GM12872 (cell line): ENCODE results near the gene CTSC.

Experiments used
- CTCF ChIP-seq: IDR thresholded peaks from 3 replicates; pipeline ENCODE4 v1.5.1; 2011; ENCODE audit warnings: low read depth, mild to moderate bottlenecking, low read length, moderate library complexity; ENCODE audit not compliant: insufficient read depth

CTSC gene

GRCh38 chr11:88377144-88377543 is 39.6 kb upstream of the CTSC start:
- TF ChIP-seq CTCF, result no peak

DNA sequence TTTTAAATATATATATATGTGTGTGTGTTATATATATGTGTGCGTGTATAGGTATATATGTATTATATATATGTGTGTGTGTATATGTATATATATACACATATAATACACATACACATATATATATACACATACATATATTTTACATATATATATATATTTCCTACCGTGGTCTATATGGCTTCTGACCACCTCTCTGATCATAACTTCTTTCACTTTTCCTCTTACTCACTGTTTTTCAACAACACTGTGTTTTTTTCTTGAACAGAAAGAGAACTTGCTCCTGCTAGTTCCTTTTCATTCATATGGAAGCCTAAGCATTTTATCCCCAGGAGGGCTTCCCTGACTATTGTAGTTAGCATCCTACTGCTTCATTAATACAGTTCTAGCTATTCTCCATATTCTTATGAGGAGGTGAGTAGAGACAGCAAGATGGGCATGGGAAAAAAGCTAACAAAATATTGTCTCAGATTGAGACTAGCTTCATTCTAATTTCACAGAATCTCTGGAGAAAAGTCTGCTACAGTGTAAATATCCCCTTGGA is 38.5 kb upstream of the CTSC start:
- no peak for TF ChIP-seq CTCF

DNA sequence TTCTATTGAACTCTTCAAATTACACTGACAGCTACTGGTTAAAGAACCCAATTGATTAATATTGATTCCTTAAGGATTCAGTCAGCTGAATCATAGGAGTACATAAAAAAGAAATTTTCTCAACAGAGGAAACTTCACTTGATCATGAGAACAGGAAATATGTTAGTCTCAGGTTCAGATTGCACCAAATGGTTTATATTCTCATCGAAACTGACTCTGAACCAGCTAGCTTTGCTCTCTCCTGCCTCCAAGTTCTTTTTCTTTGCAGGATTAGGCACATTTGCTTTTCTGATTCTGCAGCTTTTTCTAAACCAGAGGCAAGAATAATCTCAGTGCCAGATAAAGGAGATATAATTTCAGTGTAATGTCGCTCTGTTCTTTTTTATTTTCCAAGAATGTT is 33.2 kb upstream of the CTSC start:
- no peak for TF ChIP-seq CTCF

DNA sequence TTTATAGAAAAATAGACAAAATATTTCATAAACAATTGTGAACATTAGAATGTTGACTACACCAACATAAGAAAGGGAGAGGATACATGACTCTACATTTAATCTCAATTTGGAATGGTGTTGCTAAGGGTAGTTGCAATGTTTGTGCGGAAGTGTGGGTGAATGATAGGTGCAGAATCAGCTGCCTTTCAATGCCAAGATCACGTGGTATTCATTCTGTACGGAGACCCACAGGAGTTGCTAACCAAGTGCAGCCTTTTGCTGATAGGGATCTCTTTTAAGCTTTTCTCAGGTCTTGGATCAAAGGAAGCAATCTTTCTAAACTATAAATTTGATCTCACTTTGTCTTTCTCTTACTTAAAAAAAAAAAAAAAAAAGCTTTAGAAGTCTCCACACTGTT is 29.8 kb upstream of the CTSC start:
- no peak for TF ChIP-seq CTCF

DNA sequence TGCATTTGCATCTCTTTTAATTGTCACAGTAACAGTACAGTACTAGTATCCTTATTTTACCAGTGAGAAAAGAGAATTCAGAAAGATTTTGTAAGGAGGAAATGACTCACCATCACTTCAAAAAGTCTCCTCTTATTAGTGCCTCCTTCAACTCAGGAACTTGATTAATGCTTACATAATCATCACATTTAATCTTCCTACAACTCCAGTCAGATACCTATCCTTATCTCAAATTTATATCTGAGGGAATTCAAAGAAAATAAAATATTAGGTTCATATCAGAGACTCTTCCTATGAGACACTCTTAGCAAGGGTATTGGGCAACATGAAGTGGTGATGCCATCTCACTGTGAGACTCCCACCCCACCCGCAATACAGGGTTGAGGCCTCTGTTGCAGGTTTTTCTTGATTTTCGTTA is 26.1 kb upstream of the CTSC start:
- TF ChIP-seq CTCF, result no peak

DNA sequence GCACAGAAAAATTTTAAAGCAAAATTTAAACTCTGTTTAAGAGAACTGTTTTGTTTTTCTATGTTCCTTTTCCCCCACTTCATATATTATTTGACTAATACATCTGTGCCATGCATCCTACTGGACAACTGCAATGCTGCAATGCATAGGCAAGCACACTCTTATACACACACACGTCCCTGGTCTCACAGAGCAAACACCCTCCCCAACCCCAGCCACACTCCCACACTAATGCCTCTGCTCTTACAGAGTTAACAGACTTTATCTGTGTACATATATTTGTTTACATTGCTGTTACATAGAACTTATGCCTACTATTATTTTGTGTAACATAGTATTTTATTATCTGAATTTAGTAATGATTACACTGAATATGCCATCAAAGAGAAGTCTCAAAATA is 25.5 kb upstream of the CTSC start:
- no peak for TF ChIP-seq CTCF

- no peak for TF ChIP-seq CTCF
Measured at GRCh38 chr11:88360141-88360540, 22.6 kb upstream of the CTSC start.

DNA sequence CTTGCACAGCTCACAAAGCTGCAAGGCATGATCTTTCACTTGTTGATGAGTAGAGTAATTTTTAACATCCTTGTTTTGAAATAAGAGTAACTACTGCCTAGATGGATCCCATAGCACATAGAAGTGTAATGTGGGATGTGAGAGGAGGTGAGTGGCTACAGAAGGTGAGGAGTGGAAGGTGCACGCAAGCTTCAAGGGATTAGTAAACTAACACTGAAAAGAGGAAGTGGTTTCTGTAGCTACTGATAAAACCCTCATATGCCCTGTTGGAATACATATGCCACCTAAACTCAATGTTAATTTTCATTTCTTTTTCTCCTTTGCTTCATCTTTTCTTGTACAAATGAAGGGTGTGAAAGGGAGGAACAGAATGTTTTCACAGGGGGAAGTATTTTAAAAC is 22.0 kb upstream of the CTSC start:
- TF ChIP-seq CTCF, result no peak
